Measurements from ENCODE around the gene AGK.

The AGK gene

DNA sequence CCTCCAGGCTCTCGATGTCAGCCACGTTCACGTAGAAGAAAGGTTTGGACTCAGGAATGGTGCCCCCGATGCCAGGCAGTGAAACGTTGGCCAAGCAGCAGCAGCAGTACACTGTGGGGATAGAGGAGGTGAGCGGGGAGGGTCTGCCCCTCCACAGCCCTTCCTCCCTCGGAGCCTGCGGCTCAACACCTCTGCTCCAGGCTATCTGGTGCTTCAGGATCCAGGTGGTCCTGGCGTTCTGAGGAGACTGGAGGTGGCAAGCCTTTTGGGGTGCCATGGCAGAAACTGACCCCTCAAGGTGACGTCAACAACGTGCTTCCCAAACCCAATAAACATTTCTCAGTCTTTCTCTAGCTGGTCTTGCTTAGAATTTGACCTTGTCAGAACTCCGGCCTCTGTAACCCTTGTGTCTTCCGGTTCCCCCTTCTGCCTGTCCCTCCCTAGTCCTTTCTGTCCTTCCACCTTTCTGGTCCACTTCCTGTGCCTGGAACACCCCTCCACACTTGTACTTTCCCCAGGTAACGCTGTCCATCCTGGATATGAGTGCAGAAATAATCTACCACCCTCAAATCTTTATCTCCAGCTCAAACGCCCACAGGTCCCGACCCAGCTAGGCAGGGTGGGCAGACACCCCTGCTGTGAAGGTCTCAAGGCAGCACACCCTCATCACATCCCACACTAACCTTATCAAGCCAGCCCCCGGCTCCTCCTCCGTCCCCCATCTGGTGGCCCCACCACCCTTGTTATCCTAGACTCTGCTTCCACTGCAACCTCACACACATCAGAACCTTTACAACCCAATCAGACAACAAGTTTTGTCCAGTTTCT is 114.2 kb downstream of the AGK start:
- Histone ChIP-seq H3K9me2 (replicated peaks; ENCODE audit: insufficient read depth, low read length) (no peaks in the 10 kb centered on the region), H3K27ac (ENCODE audit: low read depth, low read length) (no peak overlapping the region), H3K36me3 (ENCODE audit: low read length) (no peaks in the 10 kb centered on the region), H3K79me2 (ENCODE audit: insufficient read depth, low read length) (no peaks in the 10 kb centered on the region), H2AFZ (ENCODE audit: low read depth, low read length, severe bottlenecking) (no peak overlapping the region), H3K9ac (ENCODE audit: low read length) (no peak overlapping the region), H4K20me1 (ENCODE audit: low read depth, low read length) (no peaks in the 10 kb centered on the region), H3K4me3 (ENCODE audit: insufficient read depth, low read length, poor library complexity, severe bottlenecking) (no peak overlapping the region), H3K27me3 (ENCODE audit: low read length) (no peaks in the 10 kb centered on the region), H3F3A (ENCODE audit: insufficient read depth) (no peaks in the 10 kb centered on the region), H3K4me2 (ENCODE audit: low read depth, low read length, poor library complexity, severe bottlenecking) (no peak overlapping the region), H3K9me3 (ENCODE audit: insufficient read depth, low read length) (no peaks in the 10 kb centered on the region)
- no peak for TF ChIP-seq EZH2phosphoT487 (conservative IDR thresholded peaks at IDR 0.05; ENCODE audit: low read length)
- TF ChIP-seq, protein P1, sequence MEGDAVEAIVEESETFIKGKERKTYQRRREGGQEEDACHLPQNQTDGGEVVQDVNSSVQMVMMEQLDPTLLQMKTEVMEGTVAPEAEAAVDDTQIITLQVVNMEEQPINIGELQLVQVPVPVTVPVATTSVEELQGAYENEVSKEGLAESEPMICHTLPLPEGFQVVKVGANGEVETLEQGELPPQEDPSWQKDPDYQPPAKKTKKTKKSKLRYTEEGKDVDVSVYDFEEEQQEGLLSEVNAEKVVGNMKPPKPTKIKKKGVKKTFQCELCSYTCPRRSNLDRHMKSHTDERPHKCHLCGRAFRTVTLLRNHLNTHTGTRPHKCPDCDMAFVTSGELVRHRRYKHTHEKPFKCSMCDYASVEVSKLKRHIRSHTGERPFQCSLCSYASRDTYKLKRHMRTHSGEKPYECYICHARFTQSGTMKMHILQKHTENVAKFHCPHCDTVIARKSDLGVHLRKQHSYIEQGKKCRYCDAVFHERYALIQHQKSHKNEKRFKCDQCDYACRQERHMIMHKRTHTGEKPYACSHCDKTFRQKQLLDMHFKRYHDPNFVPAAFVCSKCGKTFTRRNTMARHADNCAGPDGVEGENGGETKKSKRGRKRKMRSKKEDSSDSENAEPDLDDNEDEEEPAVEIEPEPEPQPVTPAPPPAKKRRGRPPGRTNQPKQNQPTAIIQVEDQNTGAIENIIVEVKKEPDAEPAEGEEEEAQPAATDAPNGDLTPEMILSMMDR (IDR thresholded peaks at IDR 0.05; ENCODE audit: insufficient read depth, low read length, poor library complexity, severe bottlenecking), result no peak

DNA sequence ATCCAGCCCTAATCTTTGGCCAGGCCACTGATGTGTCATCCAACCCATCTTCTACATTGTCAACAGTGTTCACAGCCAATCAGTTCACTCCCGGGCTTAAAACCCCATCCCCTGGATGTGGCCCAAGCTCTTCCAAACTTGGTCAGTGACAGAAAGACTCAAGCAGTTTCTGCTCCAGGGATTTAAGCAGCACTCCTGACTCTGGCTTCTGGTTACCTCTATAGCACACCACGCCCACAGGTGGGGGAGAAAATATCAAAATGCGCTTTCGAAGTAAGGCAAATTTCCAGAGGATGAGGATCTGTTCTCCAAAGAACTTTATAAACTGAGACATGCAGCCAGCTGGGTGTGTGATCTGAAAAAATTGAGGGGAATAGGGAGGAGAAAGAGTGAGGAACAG is 114.9 kb downstream of the AGK start:
- Histone ChIP-seq H3F3A (ENCODE audit: insufficient read depth) (no peaks in the 10 kb centered on the region), H3K9ac (ENCODE audit: low read length) (no peak overlapping the region), H2AFZ (ENCODE audit: low read depth, low read length, severe bottlenecking) (no peak overlapping the region), H3K27me3 (ENCODE audit: low read length) (no peaks in the 10 kb centered on the region), H3K36me3 (ENCODE audit: low read length) (no peaks in the 10 kb centered on the region), H3K79me2 (ENCODE audit: insufficient read depth, low read length) (no peaks in the 10 kb centered on the region), H4K20me1 (ENCODE audit: low read depth, low read length) (no peaks in the 10 kb centered on the region), H3K9me2 (replicated peaks; ENCODE audit: insufficient read depth, low read length) (no peaks in the 10 kb centered on the region), H3K4me3 (ENCODE audit: insufficient read depth, low read length, poor library complexity, severe bottlenecking) (no peak overlapping the region), H3K9me3 (ENCODE audit: insufficient read depth, low read length) (no peaks in the 10 kb centered on the region), H3K27ac (ENCODE audit: low read depth, low read length) (no peak overlapping the region), H3K4me2 (ENCODE audit: low read depth, low read length, poor library complexity, severe bottlenecking) (no peak overlapping the region)
- no peak for TF ChIP-seq EZH2phosphoT487 (conservative IDR thresholded peaks at IDR 0.05; ENCODE audit: low read length)
- TF ChIP-seq, protein P1 (IDR thresholded peaks at IDR 0.05; ENCODE audit: insufficient read depth, low read length, poor library complexity, severe bottlenecking), result no peak

DNA sequence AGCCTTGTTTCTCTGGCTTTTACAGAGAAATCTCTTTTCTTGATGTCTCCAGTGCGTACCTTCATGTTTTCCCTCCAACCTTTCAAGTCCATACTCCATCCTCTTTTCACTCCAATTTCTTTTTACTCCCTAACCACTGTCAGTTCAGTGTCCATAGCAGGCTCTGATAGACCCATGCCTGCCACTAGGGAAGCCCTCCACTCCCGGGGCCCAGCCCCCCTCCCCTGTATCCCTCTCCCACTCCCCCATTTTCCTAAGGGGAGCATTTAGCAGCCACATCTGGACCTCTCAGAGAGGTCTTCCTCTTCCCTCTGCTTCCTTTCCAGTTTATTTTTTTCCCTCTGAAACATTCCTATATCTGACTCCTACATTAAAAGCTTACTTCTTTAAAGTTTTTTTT is 117.6 kb downstream of the AGK start:
- Histone ChIP-seq H3F3A (ENCODE audit: insufficient read depth) (no peaks in the 10 kb centered on the region), H3K27me3 (ENCODE audit: low read length) (no peaks in the 10 kb centered on the region), H3K27ac (ENCODE audit: low read depth, low read length) (no peak overlapping the region), H3K4me3 (ENCODE audit: insufficient read depth, low read length, poor library complexity, severe bottlenecking) (no peak overlapping the region), H3K9me2 (replicated peaks; ENCODE audit: insufficient read depth, low read length) (no peaks in the 10 kb centered on the region), H4K20me1 (ENCODE audit: low read depth, low read length) (no peaks in the 10 kb centered on the region), H3K9ac (ENCODE audit: low read length) (no peak overlapping the region), H2AFZ (ENCODE audit: low read depth, low read length, severe bottlenecking) (no peak overlapping the region), H3K36me3 (ENCODE audit: low read length) (no peaks in the 10 kb centered on the region), H3K4me2 (ENCODE audit: low read depth, low read length, poor library complexity, severe bottlenecking) (no peak overlapping the region), H3K9me3 (ENCODE audit: insufficient read depth, low read length) (no peaks in the 10 kb centered on the region), H3K79me2 (ENCODE audit: insufficient read depth, low read length) (no peaks in the 10 kb centered on the region)
- no peak for TF ChIP-seq EZH2phosphoT487 (conservative IDR thresholded peaks at IDR 0.05; ENCODE audit: low read length)
- TF ChIP-seq, protein P1 (IDR thresholded peaks at IDR 0.05; ENCODE audit: insufficient read depth, low read length, poor library complexity, severe bottlenecking), result no peak

All from SU-DHL-6 (cell line).